Activated naive CD8-positive, alpha-beta T cell treated with anti-CD3 and anti-CD28 coated beads, Interleukin-2, amount 10 ng/mL, durations not matched to agents 7 days and 5 days (primary cell): ENCODE results near the gene GTPBP3. TPM values are rescaled to one million over a fixed set of nuclear protein-coding genes. Genes with fewer than 3 reads are reported as not detected.
A peak's percentile ranks its signal among the peaks of the same experiment; 100 is the strongest.

ENCODE experiments used
- ATAC-seq: fragments of 150-1000 bp; cut with Tn5 transposase; one replicate; pipeline ENCODE4 v1.10.0; 2021; ENCODE audit warnings: low read depth, moderate library complexity
- POLR2A ChIA-PET: fragments of 350-600 bp; sonication (Branson Sonifier 250); formaldehyde crosslinking; loops from one replicate; lab custom pipeline; 2021; ENCODE audit warnings: antibody characterized with exemption; lab: Charles Lee
- DNase-seq: peaks from one replicate; pipeline ENCODE4 v3.0.0; 2021
- H3K27ac Mint-ChIP-seq: one replicate; pipeline ENCODE4 v1.8.0; 2022; ENCODE audit warnings: mild to moderate bottlenecking, mixed read lengths
- H3K27me3 Mint-ChIP-seq: one replicate; pipeline ENCODE4 v1.8.0; 2022; ENCODE audit warnings: mild to moderate bottlenecking, moderate library complexity, mixed read lengths
- H3K36me3 Mint-ChIP-seq: one replicate; pipeline ENCODE4 v1.8.0; 2021; ENCODE audit warnings: mild to moderate bottlenecking, mixed read lengths
- H3K4me1 Mint-ChIP-seq: one replicate; pipeline ENCODE4 v1.8.0; 2021; ENCODE audit warnings: mixed read lengths
- H3K4me3 Mint-ChIP-seq: one replicate; pipeline ENCODE4 v1.8.0; 2022; ENCODE audit warnings: mild to moderate bottlenecking, moderate library complexity, mixed read lengths
- H3K9me3 Mint-ChIP-seq: one replicate; pipeline ENCODE4 v1.8.0; 2021; ENCODE audit warnings: mixed read lengths
- total RNA-seq, 2 experiments: library from RNA; stranded (reverse); gene quantifications; one replicate each; pipeline ENCODE4 v1.2.3, GENCODE V29; 2021

GTPBP3 gene
- total RNA-seq, 2 experiments from 2014 or later, result 41.8 to 46.7 TPM

DNA sequence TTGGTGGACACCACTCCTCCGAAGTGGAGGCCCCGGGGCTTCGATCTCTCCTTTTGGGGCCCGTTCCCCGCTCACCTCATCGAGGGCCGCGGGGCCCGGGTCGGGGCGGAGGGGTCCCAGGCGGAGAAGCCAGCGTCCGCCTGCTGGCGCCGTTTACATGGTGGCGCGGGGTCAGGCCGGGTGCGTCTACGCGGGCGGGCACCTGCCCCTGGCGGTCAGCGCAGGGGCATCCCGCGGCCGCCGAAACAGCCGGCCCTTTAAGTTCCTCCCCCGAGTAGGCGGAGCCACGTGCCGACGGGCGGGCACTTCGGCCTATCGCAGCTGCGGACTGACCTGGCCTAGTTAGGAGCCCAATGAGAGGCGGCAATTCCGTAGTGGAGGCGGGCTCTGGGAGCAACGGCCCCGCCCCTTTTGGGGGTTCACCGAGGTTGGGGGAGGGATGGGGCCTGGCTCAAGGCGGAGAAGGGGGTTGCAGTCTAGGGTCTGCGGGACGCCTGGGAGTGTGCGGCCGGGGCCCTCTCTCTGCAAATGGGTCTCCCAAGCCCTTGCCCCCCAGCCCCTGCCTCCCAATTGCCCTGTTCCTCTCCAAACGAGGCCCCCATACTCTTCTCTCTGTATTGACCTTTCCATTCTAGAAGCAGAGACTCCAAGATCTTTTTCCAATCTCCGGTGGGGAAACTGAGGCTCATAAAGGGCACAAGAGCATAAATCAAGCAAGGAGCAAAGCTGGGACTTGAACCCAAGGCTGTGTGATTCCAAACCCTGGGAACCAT lies 34.0 kb upstream of the GTPBP3 start, which contains the start of gene ABHD8:
Gene ABHD8 (minus strand): TSS at position 259 of the 773 bp plus-strand sequence. CDS start 1,809 bp downstream, outside the sequence.
- H3K4me1 Mint-ChIP-seq, result peaks cover 27% of the 10 kb centered on the region

DNA sequence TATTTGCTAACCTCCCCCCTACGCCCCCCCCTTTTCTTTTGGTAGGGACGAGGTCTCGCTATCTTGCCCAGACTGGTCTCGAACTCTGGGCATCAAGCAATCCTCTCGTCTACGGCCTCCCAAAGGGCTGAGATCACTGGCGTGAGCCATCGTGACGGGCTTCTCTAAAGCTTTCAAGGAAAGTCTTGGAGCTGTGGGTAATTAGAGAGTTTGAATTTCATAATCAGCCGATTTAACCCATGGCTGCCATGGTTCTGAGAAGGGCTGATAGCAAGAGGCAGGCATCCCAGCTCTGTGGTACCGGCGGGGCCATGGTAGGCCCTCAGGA lies 33.4 kb upstream of the GTPBP3 start:
- Mint-ChIP-seq H3K4me1 (peaks cover 27% of the 10 kb centered on the region), H3K9me3 (no peaks in the 10 kb centered on the region), H3K27ac (no peak overlapping the region), H3K36me3 (peaks cover 2% of the 10 kb centered on the region), H3K27me3 (no peaks in the 10 kb centered on the region), H3K4me3 (peak overlapping the region; percentile 73)
- POLR2A ChIA-PET, result interaction anchor here (0.9 to 1.2 kb wide), 4 partner anchors 10 to 101 kb away, joined by 3 to 4 read pairs (median 4); partner anchors contain the start of genes ANO8 and BST2
- DNase-seq (no peak), ATAC-seq (no peak)

More for the DNA sequence above, 34.0 kb upstream of the GTPBP3 start, which contains the start of gene ABHD8:
- Mint-ChIP-seq H3K9me3 (no peaks in the 10 kb centered on the region), H3K36me3 (peaks cover 4% of the 10 kb centered on the region), H3K27me3 (no peaks in the 10 kb centered on the region), H3K27ac (peak within 1 kb of the TSS; percentile 65), H3K4me3 (peak within 1 kb of the TSS; percentile 73)
- DNase-seq, result peak; percentile 95
- peak; percentile 70 for ATAC-seq
- POLR2A ChIA-PET, result interaction anchor here (0.9 to 1.2 kb wide), 4 partner anchors 9 to 102 kb away, joined by 3 to 4 read pairs (median 4); partner anchors contain the start of genes ANO8 and BST2

DNA sequence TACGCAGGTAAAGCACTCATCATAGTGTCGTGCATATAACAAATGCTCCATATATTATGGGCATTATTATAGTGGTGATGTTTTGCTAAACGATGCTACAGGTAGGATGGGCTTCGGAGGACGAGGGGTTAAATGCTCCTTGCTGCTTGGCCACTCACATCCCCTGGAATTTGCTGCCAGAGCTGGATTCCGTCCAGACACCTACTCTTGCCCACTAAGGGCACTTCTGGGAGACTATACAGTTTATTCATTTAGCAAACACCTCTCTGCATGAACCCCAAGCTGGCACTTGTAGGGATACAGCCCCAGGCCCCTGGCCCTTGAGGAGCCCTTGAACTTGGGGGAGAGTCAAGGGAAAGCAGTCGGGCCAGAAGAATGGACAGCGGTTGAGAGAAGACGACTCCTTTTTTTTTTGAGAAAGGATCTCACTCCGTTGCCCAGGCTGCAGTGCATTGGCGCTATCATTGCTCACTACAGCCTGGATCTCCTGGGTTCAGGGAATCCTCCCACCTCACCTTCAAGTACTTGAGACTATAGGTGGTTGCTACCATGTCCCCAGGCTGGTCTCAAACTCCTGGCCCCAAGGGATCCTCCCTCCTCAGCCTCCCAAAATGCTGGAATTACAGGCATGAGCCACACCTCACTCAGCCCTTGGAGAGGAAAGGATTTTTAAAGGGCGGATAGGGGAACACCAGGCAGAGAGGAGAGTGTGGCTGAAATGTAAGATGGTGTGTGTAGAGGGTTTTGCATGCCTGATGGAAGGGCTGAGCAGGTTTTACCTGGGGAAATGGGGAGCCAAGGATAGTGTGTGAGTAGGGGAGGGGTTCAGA lies 32.8 kb upstream of the GTPBP3 start:
- Mint-ChIP-seq H3K4me1 (peaks cover 30% of the 10 kb centered on the region), H3K36me3 (peaks cover 1% of the 10 kb centered on the region), H3K4me3 (peak overlapping the region; percentile 91), H3K27me3 (no peaks in the 10 kb centered on the region), H3K27ac (peak overlapping the region; percentile 89), H3K9me3 (no peaks in the 10 kb centered on the region)
- POLR2A ChIA-PET, result interaction anchor here (0.6 to 1.2 kb wide), 11 partner anchors 12 to 515 kb away, joined by 3 to 7 read pairs (median 3); partner anchors contain the start of genes ANO8, BST2 and OCEL1
- DNase-seq, result no peak
- ATAC-seq, result no peak

DNA sequence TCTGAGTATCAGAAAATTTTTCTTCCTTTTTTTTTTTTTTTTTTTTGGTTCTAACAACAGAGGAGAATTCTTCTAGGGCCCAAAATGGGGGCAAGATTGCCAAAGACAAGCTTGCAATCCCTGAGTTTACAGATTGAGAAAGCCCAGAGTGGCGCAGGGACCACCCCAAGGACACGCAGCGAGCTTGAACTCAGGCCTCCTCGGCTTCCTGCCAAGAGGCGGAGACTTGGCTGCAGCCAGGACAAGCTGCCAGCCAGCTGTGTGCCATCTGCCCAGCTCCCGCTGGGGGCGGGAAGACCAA lies 32.2 kb upstream of the GTPBP3 start:
- Mint-ChIP-seq H3K27me3 (no peaks in the 10 kb centered on the region), H3K9me3 (no peaks in the 10 kb centered on the region), H3K27ac (peak overlapping the region; percentile 89), H3K4me1 (peaks cover 33% of the 10 kb centered on the region), H3K4me3 (peak overlapping the region; percentile 91), H3K36me3 (peaks cover 1% of the 10 kb centered on the region)
- no peak for DNase-seq
- POLR2A ChIA-PET, result interaction anchor here (0.6 to 1.2 kb wide), 9 partner anchors 12 to 515 kb away, joined by 3 to 7 read pairs (median 3); partner anchors contain the start of genes ANO8, BST2 and OCEL1
- ATAC-seq, result no peak

DNA sequence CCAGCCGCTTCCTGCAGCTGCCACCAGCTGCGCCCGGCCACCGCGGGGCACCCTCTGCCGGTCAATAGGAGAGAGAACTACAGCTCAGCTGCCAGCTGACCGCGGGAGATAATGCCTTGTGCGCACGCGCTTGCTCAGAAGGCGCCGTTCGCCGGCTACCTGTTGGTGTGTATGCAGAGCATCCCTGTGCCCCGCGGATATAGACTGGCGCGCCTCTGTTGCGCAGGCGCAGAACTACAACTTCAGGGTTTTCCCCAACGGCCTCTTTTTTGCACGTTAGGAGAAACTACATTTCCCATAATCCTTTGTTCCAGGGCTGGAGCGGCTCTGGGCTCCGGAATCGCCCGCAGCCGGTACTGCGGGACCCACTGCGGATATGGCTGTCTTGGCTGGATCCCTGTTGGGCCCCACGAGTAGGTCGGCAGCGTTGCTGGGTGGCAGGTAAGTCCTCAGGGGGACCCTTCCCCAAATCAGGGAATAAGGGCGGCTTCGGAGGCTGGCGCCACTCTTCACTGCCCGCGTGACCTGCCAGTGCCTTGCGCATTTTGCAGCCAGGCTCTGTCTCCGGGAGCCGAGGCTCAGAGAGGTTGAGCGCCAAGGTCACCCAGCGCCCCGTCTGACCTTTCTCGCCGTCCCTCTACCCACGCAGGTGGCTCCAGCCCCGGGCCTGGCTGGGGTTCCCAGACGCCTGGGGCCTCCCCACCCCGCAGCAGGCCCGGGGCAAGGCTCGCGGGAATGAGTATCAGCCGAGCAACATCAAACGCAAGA lies 31.7 kb upstream of the GTPBP3 start, which contains the start of gene MRPL34:
Gene MRPL34 (plus strand): TSS at position 356 of the 768 bp plus-strand sequence. CDS start 21 bp downstream, at position 377.
- peak within 1 kb of the TSS; percentile 91 for H3K4me3 Mint-ChIP-seq
- peak; percentile 74 for ATAC-seq
- H3K27me3 Mint-ChIP-seq, result no peaks in the 10 kb centered on the region
- peak; percentile 92 for DNase-seq
- POLR2A ChIA-PET, result interaction anchor here (0.6 to 3.8 kb wide), 13 partner anchors 13 to 514 kb away, joined by 3 to 45 read pairs (median 3); partner anchors contain the start of genes ANO8, BST2, OCEL1 and USE1
- peak within 1 kb of the TSS; percentile 89 for H3K27ac Mint-ChIP-seq
- H3K36me3 Mint-ChIP-seq, result peaks cover 1% of the 10 kb centered on the region
- peaks cover 37% of the 10 kb centered on the region for H3K4me1 Mint-ChIP-seq
- H3K9me3 Mint-ChIP-seq, result no peaks in the 10 kb centered on the region

DNA sequence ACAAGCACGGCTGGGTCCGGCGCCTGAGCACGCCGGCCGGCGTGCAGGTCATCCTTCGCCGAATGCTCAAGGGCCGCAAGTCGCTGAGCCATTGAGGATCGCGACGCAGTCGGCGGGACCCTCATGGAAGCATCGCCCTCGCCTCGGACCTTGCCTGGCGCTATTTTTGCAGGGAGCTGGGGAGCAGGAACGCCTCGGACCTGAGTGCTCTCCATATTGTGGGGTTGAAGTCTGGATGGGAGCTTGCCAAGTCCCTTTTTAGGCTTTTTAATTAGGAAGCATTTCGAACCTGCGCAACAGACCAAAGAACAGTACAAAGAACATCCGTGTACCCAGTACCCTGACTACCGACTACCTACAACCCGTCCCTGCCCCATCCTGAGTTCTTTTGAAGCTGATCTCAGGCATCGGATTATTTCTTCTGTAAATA lies 31.1 kb upstream of the GTPBP3 start:
- DNase-seq (no peak), ATAC-seq (no peak)
- POLR2A ChIA-PET, result interaction anchor here (0.7 to 3.8 kb wide), 4 partner anchors 15 to 91 kb away, joined by 3 to 45 read pairs (median 4); partner anchors contain the start of genes ANO8 and USE1
- peaks cover 1% of the 10 kb centered on the region for H3K36me3 Mint-ChIP-seq
- no peaks in the 10 kb centered on the region for H3K9me3 Mint-ChIP-seq
- H3K27ac Mint-ChIP-seq, result peak overlapping the region; percentile 89
- H3K4me1 Mint-ChIP-seq, result peaks cover 39% of the 10 kb centered on the region
- H3K27me3 Mint-ChIP-seq, result no peaks in the 10 kb centered on the region
- H3K4me3 Mint-ChIP-seq, result peak overlapping the region; percentile 91

DNA sequence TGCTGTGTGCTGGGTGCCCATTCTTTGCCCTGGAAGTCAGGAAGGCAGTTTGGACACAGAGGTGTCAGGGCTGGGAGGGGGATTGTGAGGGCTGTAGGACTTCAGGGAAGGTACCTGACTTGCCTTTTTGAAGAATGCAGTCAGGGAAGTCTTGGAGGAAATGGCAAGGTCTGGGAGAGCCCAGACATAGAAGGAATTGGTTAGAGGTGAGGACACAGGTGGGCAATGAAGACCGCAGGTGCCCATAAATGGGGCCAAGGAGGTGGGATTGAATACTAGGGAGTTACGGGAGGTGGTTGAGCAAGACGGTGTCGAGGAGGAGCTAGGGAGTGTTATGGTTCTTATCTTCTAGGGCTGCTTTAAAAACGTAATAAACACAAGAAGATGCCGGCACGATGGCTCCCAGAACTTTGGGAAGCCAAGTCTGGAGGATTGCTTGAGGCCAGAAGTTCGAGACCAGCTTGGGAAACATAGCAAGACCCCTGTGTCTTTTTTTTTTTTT lies 29.4 kb upstream of the GTPBP3 start:
- POLR2A ChIA-PET, result interaction anchor here (2.6 to 3.8 kb wide), 3 partner anchors 16 to 26 kb away, joined by 14 to 45 read pairs (median 26); partner anchors contain the start of gene ANO8

DNA sequence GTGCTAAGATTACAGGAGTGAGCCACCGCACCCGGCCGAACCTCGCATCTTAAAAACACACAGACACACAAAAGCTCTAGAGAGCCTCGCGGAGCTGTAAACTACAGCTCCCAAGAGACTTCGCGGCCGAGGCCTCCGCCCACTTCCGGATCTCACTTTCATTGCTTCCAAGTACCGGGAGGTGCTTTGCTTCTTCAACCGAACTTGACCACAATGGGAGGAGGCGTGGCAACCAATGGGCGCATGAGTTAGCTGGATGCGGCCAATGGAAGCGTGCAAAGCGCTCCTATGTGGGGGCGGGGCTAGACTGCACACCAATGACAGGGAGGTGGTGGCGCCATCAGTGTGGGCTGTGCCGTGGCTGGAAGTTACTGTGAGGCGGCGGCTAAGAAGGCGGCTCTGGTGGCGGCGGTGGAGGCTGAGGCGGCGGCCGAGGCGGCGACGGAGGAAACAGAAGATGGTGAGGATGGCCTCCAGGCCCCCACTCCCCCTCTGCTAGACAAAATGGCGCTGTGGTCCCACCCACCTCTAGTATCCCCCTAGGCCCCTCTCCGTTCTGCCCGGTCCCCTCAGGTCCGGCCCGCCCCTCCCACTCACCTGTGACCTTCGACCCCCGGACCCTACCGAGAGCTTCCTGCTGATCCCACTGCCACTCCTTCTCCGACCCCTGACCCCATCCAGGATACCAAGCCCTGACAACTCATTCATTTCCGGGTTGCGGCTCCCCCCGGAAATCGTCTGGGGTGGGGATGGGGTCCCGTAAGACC lies 28.0 kb upstream of the GTPBP3 start, which contains the start of gene DDA1:
Gene DDA1 (plus strand): TSS at position 366 of the 767 bp plus-strand sequence. CDS start 92 bp downstream, at position 458.
- peak; percentile 92 for DNase-seq
- H3K27ac Mint-ChIP-seq, result peak within 1 kb of the TSS; percentile 99
- H3K9me3 Mint-ChIP-seq, result no peaks in the 10 kb centered on the region
- no peaks in the 10 kb centered on the region for H3K27me3 Mint-ChIP-seq
- POLR2A ChIA-PET, result interaction anchor here (0.6 to 3.8 kb wide), 18 partner anchors 10 to 545 kb away, joined by 3 to 45 read pairs (median 4); partner anchors contain the start of genes ANO8, BST2, FCHO1 and GTPBP3
- H3K36me3 Mint-ChIP-seq, result no peaks in the 10 kb centered on the region
- peak; percentile 75 for ATAC-seq
- H3K4me1 Mint-ChIP-seq, result peaks cover 30% of the 10 kb centered on the region
- peak within 1 kb of the TSS; percentile 99 for H3K4me3 Mint-ChIP-seq

More for the DNA sequence above, 29.4 kb upstream of the GTPBP3 start:
- H3K27me3 Mint-ChIP-seq, result no peaks in the 10 kb centered on the region
- H3K9me3 Mint-ChIP-seq, result no peaks in the 10 kb centered on the region
- peak overlapping the region; percentile 26 for H3K4me3 Mint-ChIP-seq
- H3K27ac Mint-ChIP-seq, result no peak overlapping the region
- ATAC-seq (no peak), DNase-seq (no peak)
- H3K36me3 Mint-ChIP-seq, result no peaks in the 10 kb centered on the region
- H3K4me1 Mint-ChIP-seq, result peaks cover 36% of the 10 kb centered on the region

DNA sequence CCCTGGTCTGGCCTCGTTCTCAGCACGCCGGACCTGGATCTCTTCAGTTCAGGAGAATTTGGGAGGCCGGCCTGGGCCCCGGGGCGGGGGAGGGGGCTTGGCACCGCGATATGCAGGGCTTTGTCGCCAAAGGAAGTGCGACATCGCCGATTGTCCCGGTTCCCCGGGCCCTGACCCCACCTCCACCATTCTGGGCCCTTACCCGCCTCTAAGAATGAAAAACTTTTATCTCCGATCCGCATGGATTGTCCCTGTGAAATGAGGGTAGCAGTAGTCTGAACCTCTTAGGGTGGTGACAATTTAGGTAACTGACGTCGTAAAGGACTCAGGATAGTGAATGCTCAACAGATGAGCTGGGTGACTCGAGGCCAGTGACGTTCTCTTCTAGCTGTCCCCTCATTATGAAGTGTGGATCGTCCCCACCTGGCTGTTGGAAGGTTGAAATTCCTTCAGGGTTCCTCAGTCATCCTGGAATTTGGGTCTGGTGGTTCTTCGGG lies 27.3 kb upstream of the GTPBP3 start:
- H3K4me1 Mint-ChIP-seq, result peaks cover 26% of the 10 kb centered on the region

DNA sequence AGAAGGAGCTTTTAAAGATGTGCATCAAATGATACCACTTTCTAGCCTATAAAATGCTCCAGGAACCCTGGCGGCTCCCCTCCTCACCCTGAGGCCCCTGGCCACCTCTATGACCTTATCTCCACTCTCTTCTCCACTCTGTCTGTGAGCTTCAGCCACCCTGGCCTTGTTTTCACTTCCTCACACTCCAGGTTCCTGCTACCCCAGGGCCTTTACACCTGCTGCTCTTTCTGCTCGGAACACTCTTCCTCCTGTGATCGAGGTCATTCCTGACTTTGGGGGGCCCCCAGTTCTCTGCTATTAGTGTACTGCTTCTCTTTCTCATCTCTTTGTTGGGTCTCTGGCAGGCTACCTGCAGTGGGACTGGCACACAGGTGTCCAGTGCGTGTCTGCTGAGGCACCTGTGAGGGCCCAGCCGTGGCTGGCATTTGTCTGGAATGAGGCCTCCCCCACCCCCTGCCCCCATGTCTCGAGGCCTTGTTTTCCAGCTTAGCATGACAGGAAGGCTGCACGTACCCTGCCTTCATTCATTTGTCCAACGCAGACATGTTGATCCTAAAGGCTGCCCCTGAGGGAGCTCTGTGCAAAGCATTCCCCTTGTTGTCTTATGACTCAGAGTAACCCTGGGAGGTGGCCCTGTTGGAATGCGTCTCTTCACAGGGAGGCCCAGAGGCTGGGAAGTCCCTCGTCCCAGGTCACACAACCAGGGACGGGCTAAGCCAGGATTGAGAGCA lies 25.7 kb upstream of the GTPBP3 start:
- peak overlapping the region; percentile 2 for H3K4me3 Mint-ChIP-seq
- H3K27ac Mint-ChIP-seq, result peak overlapping the region; percentile 51
- H3K27me3 Mint-ChIP-seq, result no peaks in the 10 kb centered on the region
- H3K36me3 Mint-ChIP-seq, result peaks cover 10% of the 10 kb centered on the region
- DNase-seq (no peak), ATAC-seq (no peak)
- no peaks in the 10 kb centered on the region for H3K9me3 Mint-ChIP-seq
- peaks cover 23% of the 10 kb centered on the region for H3K4me1 Mint-ChIP-seq
- POLR2A ChIA-PET, result no interaction called here

More for the DNA sequence above, 27.3 kb upstream of the GTPBP3 start:
- DNase-seq, result no peak
- Mint-ChIP-seq H3K36me3 (no peaks in the 10 kb centered on the region), H3K4me3 (peak overlapping the region; percentile 99), H3K9me3 (no peaks in the 10 kb centered on the region), H3K27ac (peak overlapping the region; percentile 99), H3K27me3 (no peaks in the 10 kb centered on the region)
- POLR2A ChIA-PET, result interaction anchor here (0.8 to 3.8 kb wide), 10 partner anchors 11 to 95 kb away, joined by 3 to 45 read pairs (median 4); partner anchors contain the start of genes ANO8, BST2 and GTPBP3
- ATAC-seq, result no peak
